GM21528 (cell line): Measurements from ENCODE around the gene IER3.

ENCODE experiments used
- ATAC-seq: cut with Tn5 transposase; IDR thresholded peaks from one replicate; pipeline ENCODE4 v1.9.1; 2021; ENCODE audit warnings: mild to moderate bottlenecking, moderate library complexity; ENCODE audit not compliant: unreplicated experiment, low FRiP score

The IER3 gene

GRCh38 chr6:30749554-30750378, 5.4 kb upstream of the IER3 start:
- ATAC-seq, result no peak

DNA sequence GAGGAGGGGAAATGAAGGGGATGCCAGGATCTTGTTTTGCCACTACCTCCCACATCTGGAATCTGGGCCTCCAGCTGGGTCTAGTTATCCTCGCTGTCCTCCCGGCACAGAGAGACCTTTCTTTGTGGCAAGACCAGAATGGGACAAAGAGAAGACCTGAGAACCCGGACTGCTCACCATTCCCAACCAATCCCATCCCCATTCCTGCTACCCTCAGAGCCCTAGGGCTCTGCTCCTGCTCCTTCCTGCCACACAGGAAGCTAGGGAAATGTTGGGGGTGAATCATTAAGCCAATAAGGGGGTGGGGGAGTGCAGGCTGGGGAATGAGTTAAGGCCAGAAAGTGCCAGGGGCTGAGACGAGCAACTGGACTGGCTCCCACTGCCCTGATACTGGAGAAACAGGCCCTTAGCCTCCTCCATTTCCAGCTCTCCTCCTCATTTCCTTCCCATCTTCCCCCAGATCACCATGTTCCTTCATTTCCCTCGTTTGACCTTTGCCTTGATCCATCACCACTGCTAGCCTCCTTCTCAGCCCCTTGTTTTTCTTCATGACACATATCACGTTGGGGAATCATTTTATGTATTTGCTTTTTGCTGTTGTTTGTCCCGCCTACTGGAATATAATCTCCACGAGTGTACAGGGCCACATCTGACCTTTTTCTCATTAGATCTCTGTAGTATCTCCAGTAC, 4.6 kb upstream of the IER3 start:
- no peak for ATAC-seq

DNA sequence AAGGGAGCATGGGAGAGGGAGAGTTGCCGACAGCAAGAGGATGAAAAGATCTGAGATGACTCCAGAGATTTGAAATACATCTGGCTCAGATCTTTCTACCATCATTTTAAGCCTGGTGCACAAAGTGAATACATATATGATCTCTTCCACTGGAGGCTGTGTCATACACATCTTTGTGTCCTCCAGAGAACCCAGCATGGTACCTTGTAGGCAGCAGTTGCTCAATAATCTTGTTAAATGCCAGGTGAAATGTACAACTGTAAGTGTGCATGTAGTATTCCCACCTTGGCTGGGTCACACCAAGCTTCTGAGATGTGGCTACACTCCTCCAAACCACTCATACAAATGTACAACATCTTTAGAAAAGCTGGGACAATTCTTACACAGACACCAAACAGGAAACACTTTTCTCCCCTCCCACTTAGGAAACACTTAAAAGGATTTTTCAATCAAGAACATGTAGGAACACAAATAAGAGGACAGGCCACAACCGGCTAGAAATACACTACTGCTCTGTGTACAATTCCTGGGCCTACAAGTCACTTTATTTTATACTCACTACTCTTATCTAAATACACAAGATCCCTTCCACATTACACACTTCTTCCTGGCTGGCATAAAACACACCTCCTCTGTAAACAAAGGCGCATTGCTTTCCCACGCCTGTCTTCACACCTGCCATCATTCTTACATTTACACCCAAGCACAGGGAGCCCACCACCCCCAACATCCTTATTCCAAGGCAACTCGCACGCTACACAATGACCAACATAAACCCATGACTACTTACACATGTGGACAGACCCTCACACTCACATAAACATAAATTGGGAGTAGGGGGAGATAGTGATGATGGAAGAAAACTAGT, 3.8 kb upstream of the IER3 start:
- ATAC-seq, result no peak

- ATAC-seq, result no peak
These were observed 2.9 kb upstream of the IER3 start for GRCh38 chr6:30747300-30747687.

DNA sequence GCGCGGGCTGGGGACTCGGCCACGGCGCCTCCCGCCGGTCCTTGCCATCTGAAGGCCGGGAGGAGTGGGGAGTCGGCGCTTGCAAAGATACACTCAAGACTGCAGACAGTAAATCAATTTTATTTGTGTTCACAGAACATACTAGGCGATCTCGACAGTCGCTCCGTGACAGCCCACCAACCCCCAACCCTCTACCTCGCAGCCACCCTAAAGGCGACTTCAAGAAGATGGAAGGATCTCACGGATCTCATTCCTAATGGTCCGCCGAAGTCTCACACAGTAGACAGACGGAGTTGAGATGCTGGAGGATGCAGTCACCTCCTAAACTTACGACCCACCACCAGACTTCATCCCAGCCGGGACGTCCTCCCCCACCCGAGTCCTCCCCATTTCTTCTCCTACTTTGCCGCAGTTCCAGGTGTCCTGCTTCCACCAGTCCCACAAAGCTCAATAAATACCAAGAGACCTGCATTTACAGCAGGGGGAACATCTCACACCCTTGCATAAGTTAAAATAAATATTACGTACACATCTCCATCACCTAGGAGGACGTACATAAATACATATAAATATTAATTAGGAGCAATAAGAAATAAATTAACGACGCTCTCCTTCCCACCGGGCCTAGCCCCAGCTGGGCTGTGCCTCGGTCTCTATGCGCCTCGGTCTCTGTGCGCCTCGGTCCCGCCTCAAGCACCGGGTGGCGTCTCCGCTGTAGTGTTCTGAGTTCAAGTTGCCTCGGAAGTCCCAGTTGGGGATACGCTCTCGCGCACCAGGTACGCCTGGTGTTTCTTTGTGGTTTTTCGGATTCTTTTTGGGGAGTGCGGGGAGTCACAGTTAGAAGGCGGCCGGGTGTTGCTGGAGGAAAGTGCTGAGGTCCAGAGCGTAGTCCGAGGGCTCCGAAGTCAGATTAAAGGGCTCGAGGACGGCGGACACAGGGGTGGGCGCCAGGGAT, 971 bp downstream of the IER3 start:
- peak; percentile 12 for ATAC-seq

- ATAC-seq, result peak; percentile 60
These were observed 1.8 kb downstream of the IER3 start, which contains the start of gene FLOT1 for GRCh38 chr6:30742316-30743098. Gene FLOT1 (minus strand): TSS chr6:30742687. CDS start chr6:30742189, 498 bp downstream.

DNA sequence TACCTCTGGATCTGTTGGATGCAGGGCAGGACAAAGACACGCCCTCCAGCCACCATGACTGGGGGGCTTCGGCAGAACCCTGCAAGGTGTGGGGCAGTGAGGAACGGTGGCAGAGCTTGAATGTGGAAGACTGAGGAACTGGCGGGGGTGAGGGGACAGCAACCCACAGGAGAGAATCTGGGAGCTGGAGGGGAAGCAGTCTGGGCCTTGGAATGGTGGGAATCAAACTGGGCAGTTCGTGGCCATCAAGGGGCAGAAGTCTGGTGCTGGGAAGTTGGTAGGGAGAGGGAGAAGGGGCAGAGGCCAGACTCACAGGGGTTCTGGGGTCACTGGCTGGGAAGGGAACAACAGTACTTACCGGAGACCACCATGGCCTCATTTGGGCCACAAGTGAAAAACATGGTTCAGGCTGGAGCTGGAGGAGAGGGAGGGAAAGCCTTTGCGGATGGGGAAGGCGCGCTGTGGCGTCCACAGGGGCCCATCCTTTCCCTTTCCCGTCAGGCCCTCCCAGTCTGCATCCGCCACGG, 2.5 kb downstream of the IER3 start:
- ATAC-seq, result no peak

GRCh38 chr6:30741063-30741779, 3.1 kb downstream of the IER3 start:
- no peak for ATAC-seq

DNA sequence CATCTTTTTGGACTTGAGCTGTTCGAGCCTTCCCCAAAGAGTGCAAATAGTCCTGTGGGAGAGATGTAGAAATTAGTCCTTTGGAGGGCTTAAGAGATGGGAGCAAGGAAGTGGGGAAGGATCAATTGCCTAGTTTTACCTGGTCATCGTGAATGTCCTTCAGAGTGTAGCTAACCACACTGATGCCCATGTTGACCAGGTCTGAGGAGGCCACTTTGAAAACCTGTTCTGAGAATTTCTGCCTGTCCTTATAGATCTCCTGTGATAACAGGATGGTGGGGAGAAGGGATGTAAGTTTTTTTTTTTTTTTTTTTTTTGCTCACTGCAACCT, 3.8 kb downstream of the IER3 start:
- ATAC-seq, result no peak

DNA sequence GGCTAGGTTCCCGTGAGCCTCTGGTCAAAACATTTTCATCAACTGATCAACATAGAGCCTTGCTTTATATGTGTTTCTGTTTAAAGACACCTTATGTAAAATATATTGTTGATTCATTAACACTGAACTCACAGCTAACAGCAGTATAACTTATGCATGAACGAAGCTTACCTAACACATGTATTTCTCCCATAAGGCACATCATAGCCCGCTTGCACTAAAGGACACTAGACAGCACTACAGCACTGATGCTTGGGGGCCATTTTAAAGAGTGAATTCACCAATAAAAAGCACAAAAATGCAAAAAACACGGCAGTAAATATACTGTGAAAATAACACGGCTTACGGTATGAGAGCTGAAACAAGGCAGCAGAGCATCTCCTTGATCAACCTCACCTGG, 5.8 kb downstream of the IER3 start:
- ATAC-seq, result no peak

- ATAC-seq, result no peak
These were observed 8.6 kb downstream of the IER3 start for GRCh38 chr6:30735668-30736314.

- no peak for ATAC-seq
These were observed 12.0 kb downstream of the IER3 start for GRCh38 chr6:30732237-30732943.

- no peak for ATAC-seq
These were observed 13.5 kb downstream of the IER3 start for GRCh38 chr6:30730601-30731435.

DNA sequence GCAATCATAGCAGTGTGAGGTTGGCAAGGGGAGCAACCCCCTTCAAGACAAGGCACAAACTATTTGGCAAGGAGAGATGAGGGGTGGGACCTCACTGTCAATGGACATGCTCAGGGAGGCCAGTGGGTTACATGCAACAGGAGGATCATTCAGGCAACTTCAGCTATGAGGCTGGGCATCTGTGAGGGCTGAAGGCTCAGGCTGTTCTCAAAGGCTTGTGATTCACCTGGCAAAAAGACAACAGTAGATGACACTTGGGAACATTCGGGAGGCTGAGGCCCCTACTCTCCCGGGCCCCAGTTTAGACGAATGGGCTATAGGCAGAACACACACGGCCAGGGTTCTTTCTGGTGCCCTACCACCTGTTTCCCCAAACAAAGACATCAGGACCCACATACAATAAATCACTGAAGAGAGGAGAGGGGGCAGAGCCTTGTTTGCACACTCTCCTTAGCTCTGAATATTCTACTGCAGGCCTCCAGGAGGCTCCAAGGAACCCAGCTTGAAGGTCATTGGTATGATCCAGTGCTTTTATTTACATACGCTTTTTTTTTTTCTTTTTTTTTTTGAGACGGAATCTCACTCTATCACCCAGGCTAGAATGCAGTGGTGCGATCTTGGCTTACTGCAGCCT, 16.3 kb downstream of the IER3 start:
- no peak for ATAC-seq

DNA sequence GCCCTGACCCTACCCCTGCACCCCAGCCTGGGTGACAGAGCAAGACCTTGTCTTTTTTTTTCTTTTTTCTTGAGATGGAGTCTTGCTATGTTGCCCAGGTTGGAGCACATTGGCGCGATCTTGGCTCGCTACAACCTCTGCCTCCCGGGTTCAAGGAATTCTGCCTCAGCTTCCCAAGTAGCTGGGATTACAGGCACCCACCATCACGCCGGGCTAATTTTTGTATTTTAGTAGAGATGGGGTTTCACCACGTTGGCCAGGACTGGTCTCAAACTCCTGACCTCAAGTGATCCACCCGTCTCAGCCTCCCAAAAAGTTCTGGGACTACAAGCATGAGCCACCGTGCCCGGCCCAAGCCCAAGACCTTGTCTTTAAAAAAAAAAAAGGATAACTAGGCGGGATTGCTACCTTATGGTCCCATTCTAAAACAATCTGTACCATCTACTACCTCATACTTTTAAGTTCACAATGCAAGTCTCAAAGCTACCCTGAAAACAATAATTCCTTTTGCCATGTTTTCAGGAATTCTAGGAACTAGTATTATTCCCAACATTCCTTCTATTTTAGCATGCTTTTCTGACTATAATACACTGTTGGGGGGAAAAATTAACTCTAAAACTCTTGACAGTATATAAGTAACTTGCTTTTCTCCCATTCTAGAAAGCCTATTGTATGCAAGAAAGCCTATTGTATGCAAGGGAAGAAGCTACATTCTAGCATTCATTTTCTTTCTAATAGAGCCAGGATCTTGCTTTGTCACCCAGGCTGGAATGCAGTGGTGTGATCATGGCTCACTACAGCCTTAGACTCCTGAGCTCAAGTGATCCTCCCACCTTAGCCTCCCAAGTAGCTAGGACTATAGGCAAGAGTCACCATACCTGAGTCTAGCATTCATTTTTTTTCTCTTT, 17.6 kb downstream of the IER3 start:
- ATAC-seq, result no peak
